OCI-LY7 (cell line): Measurements from ENCODE around the gene SPECC1. TPM values are rescaled to one million over a fixed set of nuclear protein-coding genes. Genes with fewer than 3 reads are reported as not detected.

Source experiments
- BruUV-seq: library from RNA; stranded (reverse); fragments of 400-500 nt; replicated peaks from 2 replicates; lab custom pipeline; 2021; lab: Mats Ljungman, UMichigan
- CTCF ChIA-PET: fragments of 300-600 bp; sonication (Branson Sonifier 250); formaldehyde crosslinking; loops from one replicate; lab custom pipeline; 2022; ENCODE audit warnings: antibody characterized with exemption; ENCODE audit not compliant: unreplicated experiment; lab: Charles Lee
- POLR2A ChIA-PET: fragments of 300-600 bp; sonication (Branson Sonifier 250); formaldehyde crosslinking; loops from one replicate; lab custom pipeline; 2022; ENCODE audit warnings: antibody characterized with exemption; lab: Charles Lee
- DNase-seq: peaks from one replicate; pipeline ENCODE4 v3.0.0-alpha.2; 2015; ENCODE audit warnings: low spot score
- H2AFZ ChIP-seq: fragments of 200-600 bp; sonication (generic), shearing (Covaris generic); 2 replicates; pipeline ENCODE4 v1.6.1; 2014; ENCODE audit warnings: mild to moderate bottlenecking, antibody characterized with exemption, low read length, moderate library complexity
- H3K27ac ChIP-seq: fragments of 200-600 bp; sonication (generic); 2 replicates; pipeline ENCODE4 v1.5.1; 2014; ENCODE audit warnings: mixed run types, low read depth, mild to moderate bottlenecking, moderate library complexity, low read length, inconsistent platforms; ENCODE audit not compliant: poor library complexity, severe bottlenecking
- H3K36me3 ChIP-seq: fragments of 200-600 bp; sonication (generic); 2 replicates; pipeline ENCODE4 v1.6.1; 2014; ENCODE audit warnings: mild to moderate bottlenecking, antibody characterized with exemption, low read length, moderate library complexity, mixed read lengths; ENCODE audit not compliant: insufficient read depth
- H3K4me1 ChIP-seq: fragments of 200-600 bp; sonication (generic); 2 replicates; pipeline ENCODE4 v1.5.1; 2014; ENCODE audit warnings: mild to moderate bottlenecking, low read length; ENCODE audit not compliant: insufficient read depth, poor library complexity, severe bottlenecking
- H3K4me2 ChIP-seq: fragments of 200-600 bp; sonication (generic); 2 replicates; pipeline ENCODE4 v1.6.1; 2014; ENCODE audit warnings: mild to moderate bottlenecking, low read length
- H3K4me3 ChIP-seq: fragments of 200-600 bp; sonication (generic); 2 replicates; pipeline ENCODE4 v1.5.1; 2014; ENCODE audit warnings: mild to moderate bottlenecking, low read depth, low read length; ENCODE audit not compliant: poor library complexity, severe bottlenecking
- H3K79me2 ChIP-seq: fragments of 200-600 bp; sonication (generic); 2 replicates; pipeline ENCODE4 v1.6.1; 2016; ENCODE audit warnings: low read depth, mild to moderate bottlenecking, low read length, moderate library complexity, mixed read lengths; ENCODE audit not compliant: insufficient read depth
- H3K9me2 ChIP-seq: fragments of 200-600 bp; sonication (generic); 2 replicates; pipeline ENCODE4 v1.6.1; 2016; ENCODE audit warnings: mild to moderate bottlenecking, low read length, mixed read lengths; ENCODE audit not compliant: insufficient read depth
- H3K9me3 ChIP-seq: fragments of 200-600 bp; sonication (generic); 2 replicates; pipeline ENCODE4 v1.6.1; 2014; ENCODE audit warnings: mild to moderate bottlenecking, mixed run types, low read length, mixed read lengths
- H4K20me1 ChIP-seq: fragments of 200-600 bp; sonication (generic); 2 replicates; pipeline ENCODE4 v1.6.1; 2014; ENCODE audit warnings: mild to moderate bottlenecking, antibody characterized with exemption, low read length, moderate library complexity, mixed read lengths; ENCODE audit not compliant: insufficient read depth
- EZH2phosphoT487 ChIP-seq: fragments of 200-600 bp; sonication (generic); IDR thresholded peaks from 2 replicates; pipeline ENCODE4 v1.6.1; 2018; ENCODE audit warnings: low read depth, borderline replicate concordance, mild to moderate bottlenecking, mixed run types, antibody characterized with exemption, low read length, moderate library complexity, mixed read lengths
- intact Hi-C: fragments of 100-400 bp; cut with micrococcal nuclease; formaldehyde crosslinking; loops from one replicate; pipeline ENCODE4 v1.10.0; 2022; ENCODE audit not compliant: unreplicated experiment
- total RNA-seq, 2 experiments: library from RNA; depleted of rRNA in 1 of 2; stranded (reverse); fragments of >200 nt in 1 of 2; shearing (Covaris generic) in 1 of 2; gene quantifications; 2 replicates each; pipeline ENCODE4 v1.2.3, GENCODE V29; 2014 to 2022
- TF ChIP-seq, protein P1 (sequence below): fragments of 200-600 bp; sonication (generic); conservative IDR thresholded peaks from 2 replicates; pipeline ENCODE4 v1.5.1; 2014; ENCODE audit warnings: mild to moderate bottlenecking, antibody characterized with exemption, low read length, moderate library complexity, mixed read lengths

SPECC1 gene
- total RNA-seq, 2 experiments from 2014 or later = 0.47 to 2.8 TPM

DNA sequence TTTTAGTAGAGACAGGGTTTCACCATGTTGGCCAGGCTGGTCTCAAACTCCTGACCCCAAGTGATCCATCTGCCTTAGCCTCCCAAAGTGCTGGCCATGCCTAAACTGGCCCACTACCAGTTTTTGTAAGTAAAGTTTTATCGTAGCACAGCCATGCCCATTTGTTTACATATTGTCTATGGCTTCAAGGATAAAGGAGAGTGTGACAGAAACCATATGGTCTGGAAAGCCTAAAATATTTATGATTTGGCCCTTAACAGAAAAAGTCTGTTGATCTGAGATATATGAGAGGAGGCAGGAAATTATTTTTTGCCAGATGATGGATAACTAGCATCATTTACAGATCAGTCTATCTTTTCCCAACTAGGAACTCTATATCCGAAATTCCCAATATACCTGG is 36.0 kb upstream of the SPECC1 start:
- intact Hi-C loops = no loop called here
- Histone ChIP-seq H4K20me1 (0 out of 2 replicates have a peak, but pooled peaks cover 7% of the 10 kb centered on the region), H3K9me2 (no peaks in the 10 kb centered on the region), H3K4me3 (no peak overlapping the region), H3K36me3 (peaks cover 80% of the 10 kb centered on the region), H3K4me2 (no peak overlapping the region), H3K27ac (no peak overlapping the region), H3K4me1 (peaks cover 18% of the 10 kb centered on the region), H2AFZ (no peak overlapping the region), H3K9me3 (0 out of 2 replicates have a peak, but pooled peaks cover 5% of the 10 kb centered on the region), H3K79me2 (peaks cover 90% of the 10 kb centered on the region)
- no peak for DNase-seq
- no peak for TF ChIP-seq EZH2phosphoT487
- TF ChIP-seq, protein P1, sequence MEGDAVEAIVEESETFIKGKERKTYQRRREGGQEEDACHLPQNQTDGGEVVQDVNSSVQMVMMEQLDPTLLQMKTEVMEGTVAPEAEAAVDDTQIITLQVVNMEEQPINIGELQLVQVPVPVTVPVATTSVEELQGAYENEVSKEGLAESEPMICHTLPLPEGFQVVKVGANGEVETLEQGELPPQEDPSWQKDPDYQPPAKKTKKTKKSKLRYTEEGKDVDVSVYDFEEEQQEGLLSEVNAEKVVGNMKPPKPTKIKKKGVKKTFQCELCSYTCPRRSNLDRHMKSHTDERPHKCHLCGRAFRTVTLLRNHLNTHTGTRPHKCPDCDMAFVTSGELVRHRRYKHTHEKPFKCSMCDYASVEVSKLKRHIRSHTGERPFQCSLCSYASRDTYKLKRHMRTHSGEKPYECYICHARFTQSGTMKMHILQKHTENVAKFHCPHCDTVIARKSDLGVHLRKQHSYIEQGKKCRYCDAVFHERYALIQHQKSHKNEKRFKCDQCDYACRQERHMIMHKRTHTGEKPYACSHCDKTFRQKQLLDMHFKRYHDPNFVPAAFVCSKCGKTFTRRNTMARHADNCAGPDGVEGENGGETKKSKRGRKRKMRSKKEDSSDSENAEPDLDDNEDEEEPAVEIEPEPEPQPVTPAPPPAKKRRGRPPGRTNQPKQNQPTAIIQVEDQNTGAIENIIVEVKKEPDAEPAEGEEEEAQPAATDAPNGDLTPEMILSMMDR = no peak
- no TSS peak for BruUV-seq
- ChIA-PET CTCF (no interaction called here), POLR2A (no interaction called here)

DNA sequence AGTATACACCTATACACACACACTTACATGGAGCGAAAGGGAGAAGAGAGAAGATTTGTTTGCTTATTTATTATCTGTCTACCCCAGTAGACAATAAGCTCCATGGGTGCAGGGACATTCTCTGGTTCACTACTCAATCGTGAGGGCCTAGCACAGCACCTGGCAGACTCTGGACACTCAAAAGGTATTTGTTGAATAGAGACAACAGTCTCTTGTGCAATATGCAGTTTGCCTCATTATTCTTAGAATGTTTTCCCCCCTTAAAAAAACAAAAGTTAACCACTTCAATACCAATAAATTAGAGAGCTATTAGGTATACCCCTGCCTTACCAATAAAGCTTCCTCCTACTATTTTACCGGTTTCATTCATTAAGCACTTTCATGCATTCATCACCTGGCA is 33.6 kb upstream of the SPECC1 start:
- H3K4me2 ChIP-seq = peak overlapping the region; percentile 82
- no peaks in the 10 kb centered on the region for H4K20me1 ChIP-seq
- H3K9me2 ChIP-seq = no peaks in the 10 kb centered on the region
- H3K27ac ChIP-seq = no peak overlapping the region
- peaks cover 72% of the 10 kb centered on the region for H3K79me2 ChIP-seq
- no peak for DNase-seq
- TF ChIP-seq, protein P1 = no peak
- TF ChIP-seq EZH2phosphoT487 = no peak
- POLR2A ChIA-PET = interaction anchor here (1.1 kb wide), 1 partner anchor 10 kb away, joined by 5 read pairs; no protein-coding TSS in a partner anchor
- peaks cover 56% of the 10 kb centered on the region for H3K36me3 ChIP-seq
- H3K4me3 ChIP-seq = peak overlapping the region; percentile 97
- BruUV-seq = TSS peak; percentile 52
- H3K9me3 ChIP-seq = peaks cover 11% of the 10 kb centered on the region; the same call in 1 of the 2 replicates
- no peak overlapping the region for H2AFZ ChIP-seq
- CTCF ChIA-PET = no interaction called here
- peaks cover 31% of the 10 kb centered on the region for H3K4me1 ChIP-seq
- intact Hi-C loops = no loop called here

DNA sequence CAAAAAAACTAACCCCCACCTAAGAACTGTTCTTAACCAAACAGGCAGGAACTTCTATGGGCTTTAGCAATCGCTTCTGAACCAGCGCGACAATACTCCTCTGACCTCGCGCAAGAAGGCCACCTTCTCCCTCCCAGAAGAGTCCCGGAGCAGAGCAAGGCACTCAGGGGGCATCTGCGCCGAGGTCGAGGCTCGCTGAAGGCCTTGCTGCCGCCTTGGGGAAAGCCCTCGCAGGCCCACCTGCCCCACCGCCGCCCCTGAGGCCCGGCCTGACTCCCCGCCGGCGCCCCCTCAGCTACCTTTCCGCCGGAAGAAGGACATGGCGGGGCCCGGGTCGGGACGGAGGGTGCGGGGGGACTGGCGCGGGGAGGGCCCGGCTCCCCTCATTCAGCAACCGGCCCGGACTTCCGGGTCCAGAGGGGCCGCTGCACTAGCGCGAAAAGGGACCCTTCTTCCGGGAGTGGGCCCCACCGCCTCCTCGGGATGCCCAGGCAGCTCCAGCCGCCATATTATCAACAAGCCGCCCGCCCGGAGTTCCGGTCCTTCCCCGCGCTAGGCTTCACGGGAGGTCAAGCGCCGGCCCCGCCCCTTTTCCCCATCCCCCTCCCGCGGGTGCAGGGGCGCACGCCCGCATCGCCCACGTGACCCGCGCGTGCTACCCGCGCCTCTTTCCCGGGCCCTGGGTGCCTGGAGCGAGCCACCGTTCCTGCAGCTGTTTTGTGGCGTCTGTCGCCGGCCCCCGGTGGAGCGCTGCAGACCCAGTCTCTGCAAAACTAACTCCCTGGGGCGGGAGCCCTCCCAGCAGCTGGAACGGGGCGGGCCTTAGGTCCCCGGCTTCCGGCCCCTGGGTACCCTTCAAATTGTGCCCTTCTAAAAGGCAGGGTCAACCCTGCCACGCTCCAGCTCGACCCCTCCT is 31.6 kb upstream of the SPECC1 start, which contains the start of gene AKAP10:
Gene AKAP10, minus strand, starts transcription at position 536 of the 916 bp plus-strand sequence. Its CDS starts 149 bp downstream, at position 387.
- peak within 1 kb of the TSS; percentile 85 for H3K27ac ChIP-seq
- ChIA-PET POLR2A (no interaction called here), CTCF (no interaction called here)
- intact Hi-C loops = no loop called here
- no peaks in the 10 kb centered on the region for H3K9me2 ChIP-seq
- DNase-seq = peak; percentile 94
- peak within 1 kb of the TSS; percentile 97 for H3K4me3 ChIP-seq
- TF ChIP-seq, protein P1 = no peak
- TF ChIP-seq EZH2phosphoT487 = no peak
- H3K79me2 ChIP-seq = peaks cover 53% of the 10 kb centered on the region
- peaks cover 11% of the 10 kb centered on the region; the same call in 1 of the 2 replicates for H3K9me3 ChIP-seq
- no peaks in the 10 kb centered on the region for H4K20me1 ChIP-seq
- peaks cover 36% of the 10 kb centered on the region for H3K36me3 ChIP-seq
- H3K4me1 ChIP-seq = peaks cover 31% of the 10 kb centered on the region
- H3K4me2 ChIP-seq = peak within 1 kb of the TSS; percentile 82
- BruUV-seq = no TSS peak
- H2AFZ ChIP-seq = peak within 1 kb of the TSS; percentile 77
